DOHH2 (cell line): ENCODE data around the gene TNS4.

Source experiments
- EZH2phosphoT487 ChIP-seq: fragments of 200-600 bp; sonication (generic); IDR thresholded peaks from 2 replicates; pipeline ENCODE4 v1.6.1; 2017; ENCODE audit warnings: borderline replicate concordance, mild to moderate bottlenecking, antibody characterized with exemption, low read length, moderate library complexity, mixed read lengths
- TF ChIP-seq, protein P1 (sequence below): fragments of 200-600 bp; sonication (generic); IDR thresholded peaks from one replicate; pipeline ENCODE4 v1.5.1; 2014; ENCODE audit warnings: antibody characterized with exemption, mild to moderate bottlenecking, low read depth, low read length; ENCODE audit not compliant: poor library complexity, severe bottlenecking

DNA sequence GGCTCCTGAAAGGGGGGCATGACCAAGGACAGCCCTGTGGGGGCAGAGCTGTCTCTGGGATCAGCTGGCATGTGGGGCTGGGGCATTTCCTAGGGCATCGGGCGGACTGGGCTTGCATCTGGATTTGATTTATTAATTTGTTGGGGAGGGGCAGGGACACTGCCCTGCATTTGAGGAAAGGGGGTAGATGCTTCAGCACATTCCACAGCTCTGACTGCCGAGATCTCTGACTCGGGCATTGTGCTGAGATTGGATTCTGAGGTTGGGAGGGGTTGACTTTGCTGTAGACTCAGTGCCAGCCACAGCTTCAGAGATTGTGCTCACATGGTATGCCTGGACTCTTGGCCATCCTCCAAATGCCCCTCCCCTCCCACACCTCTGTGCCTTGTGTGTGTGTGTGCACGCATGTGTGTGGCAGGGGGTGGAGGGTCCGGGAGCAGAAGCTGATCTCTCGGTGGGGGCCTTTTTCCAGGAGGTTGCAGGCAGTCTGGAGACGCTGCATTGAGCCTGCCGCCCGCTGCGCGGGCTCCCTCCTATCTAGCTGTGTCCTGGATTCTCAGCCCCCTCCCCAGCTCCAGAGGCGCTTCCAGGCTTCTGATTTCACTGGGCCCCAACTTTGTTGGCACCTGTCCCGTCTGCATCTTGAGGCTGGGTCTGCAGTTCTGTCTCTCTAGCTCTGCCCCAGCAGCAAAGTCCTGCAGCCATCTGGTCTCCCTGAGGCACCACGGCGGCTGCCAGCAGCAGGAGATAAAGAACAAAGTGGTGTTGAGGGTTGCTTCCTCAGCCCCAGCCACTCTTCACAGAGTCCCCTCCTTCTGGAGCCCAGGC is 43.2 kb downstream of the TNS4 start:
- TF ChIP-seq, protein P1, sequence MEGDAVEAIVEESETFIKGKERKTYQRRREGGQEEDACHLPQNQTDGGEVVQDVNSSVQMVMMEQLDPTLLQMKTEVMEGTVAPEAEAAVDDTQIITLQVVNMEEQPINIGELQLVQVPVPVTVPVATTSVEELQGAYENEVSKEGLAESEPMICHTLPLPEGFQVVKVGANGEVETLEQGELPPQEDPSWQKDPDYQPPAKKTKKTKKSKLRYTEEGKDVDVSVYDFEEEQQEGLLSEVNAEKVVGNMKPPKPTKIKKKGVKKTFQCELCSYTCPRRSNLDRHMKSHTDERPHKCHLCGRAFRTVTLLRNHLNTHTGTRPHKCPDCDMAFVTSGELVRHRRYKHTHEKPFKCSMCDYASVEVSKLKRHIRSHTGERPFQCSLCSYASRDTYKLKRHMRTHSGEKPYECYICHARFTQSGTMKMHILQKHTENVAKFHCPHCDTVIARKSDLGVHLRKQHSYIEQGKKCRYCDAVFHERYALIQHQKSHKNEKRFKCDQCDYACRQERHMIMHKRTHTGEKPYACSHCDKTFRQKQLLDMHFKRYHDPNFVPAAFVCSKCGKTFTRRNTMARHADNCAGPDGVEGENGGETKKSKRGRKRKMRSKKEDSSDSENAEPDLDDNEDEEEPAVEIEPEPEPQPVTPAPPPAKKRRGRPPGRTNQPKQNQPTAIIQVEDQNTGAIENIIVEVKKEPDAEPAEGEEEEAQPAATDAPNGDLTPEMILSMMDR: no peak
- TF ChIP-seq EZH2phosphoT487: no peak
